HEK293 (cell line): ENCODE data around the gene PRMT1.

Source experiments
- CTCF ChIA-PET: fragments of 350-600 bp; formaldehyde crosslinking; extraction: SDS; loops from one replicate; lab custom pipeline; 2021; ENCODE audit warnings: antibody characterized with exemption; lab: Yijun Ruan, JAX
- POLR2A ChIA-PET: fragments of 300-600 bp; formaldehyde crosslinking; extraction: SDS; loops from one replicate; lab custom pipeline; 2020; ENCODE audit warnings: antibody characterized with exemption, inconsistent platforms; lab: Yijun Ruan, JAX
- H3K27ac ChIP-seq: fragments of 200-500 bp; sonication (Bioruptor generic); 2 replicates; pipeline ENCODE4 v1.5.1; 2014; ENCODE audit warnings: low read depth, low read length, control low read depth, inconsistent platforms; ENCODE audit errors: extremely low read depth
- H3K36me3 ChIP-seq, 2 experiments: fragments of 200-500 bp in 1 of 2; sonication (Bioruptor generic) in 1 of 2; 1 replicate in 1 of 2; 2 replicates in 1 of 2; pipeline ENCODE4 v1.5.1; 2014 to 2017; ENCODE audit warnings: inconsistent platforms in 2 of 2, low read length in 2 of 2; ENCODE audit not compliant: control insufficient read depth in 2 of 2, insufficient read depth in 1 of 2
- H3K4me1 ChIP-seq: fragments of 200-500 bp; sonication (Bioruptor generic); 2 replicates; pipeline ENCODE4 v1.5.1; 2014; ENCODE audit warnings: mild to moderate bottlenecking, low read length, inconsistent platforms; ENCODE audit not compliant: control insufficient read depth, insufficient read depth
- H3K4me3 ChIP-seq: 2 replicates; pipeline ENCODE4 v1.5.1; 2011; ENCODE audit warnings: low read depth, mild to moderate bottlenecking, control low read depth, low read length, moderate library complexity
- H3K9me3 ChIP-seq: fragments of 200-500 bp; sonication (Bioruptor generic); 2 replicates; pipeline ENCODE4 v1.5.1; 2014; ENCODE audit warnings: low read depth, low read length, inconsistent platforms; ENCODE audit not compliant: control insufficient read depth, insufficient read depth
- GLI2 ChIP-seq: fragments of 450-650 bp; formaldehyde crosslinking; IDR thresholded peaks from 2 replicates; pipeline ENCODE4; 2017; ENCODE audit warnings: missing biosample characterization, missing genetic modification characterization, low read depth, borderline replicate concordance
- KLF8 ChIP-seq: fragments of 450-650 bp; formaldehyde crosslinking; IDR thresholded peaks from 2 replicates; pipeline ENCODE4 v1.5.1; 2016; ENCODE audit warnings: missing biosample characterization, missing genetic modification characterization
- OSR2 ChIP-seq: fragments of 450-650 bp; formaldehyde crosslinking; IDR thresholded peaks from 2 replicates; pipeline ENCODE4 v1.5.1; 2016; ENCODE audit warnings: missing biosample characterization, missing genetic modification characterization
- TRIM28 ChIP-seq: IDR thresholded peaks from 2 replicates; pipeline ENCODE4 v1.6.1; 2011; ENCODE audit warnings: low read length, control low read depth, borderline replicate concordance
- YY1 ChIP-seq: fragments of 450-650 bp; formaldehyde crosslinking; IDR thresholded peaks from 2 replicates; pipeline ENCODE4 v1.5.1; 2018; ENCODE audit warnings: missing biosample characterization, missing genetic modification characterization
- YY2 ChIP-seq: fragments of 450-650 bp; formaldehyde crosslinking; IDR thresholded peaks from 2 replicates; pipeline ENCODE4 v1.5.1; 2016; ENCODE audit warnings: missing biosample characterization, missing genetic modification characterization
- ZBTB21 ChIP-seq: fragments of 450-650 bp; formaldehyde crosslinking; IDR thresholded peaks from 2 replicates; pipeline ENCODE4 v1.5.1; 2017; ENCODE audit warnings: missing biosample characterization, missing genetic modification characterization
- ZNF16 ChIP-seq: fragments of 450-650 bp; formaldehyde crosslinking; IDR thresholded peaks from 2 replicates; pipeline ENCODE4 v1.5.1; 2016; ENCODE audit warnings: low read depth, missing biosample characterization, missing genetic modification characterization
- ZNF248 ChIP-seq: fragments of 450-650 bp; formaldehyde crosslinking; IDR thresholded peaks from 2 replicates; pipeline ENCODE4 v1.5.1; 2017; ENCODE audit warnings: missing biosample characterization, missing genetic modification characterization
- ZNF354C ChIP-seq: fragments of 450-650 bp; formaldehyde crosslinking; IDR thresholded peaks from 2 replicates; pipeline ENCODE4 v1.5.1; 2016; ENCODE audit warnings: missing biosample characterization, missing genetic modification characterization, low read depth, borderline replicate concordance
- ZNF473 ChIP-seq: fragments of 450-650 bp; formaldehyde crosslinking; IDR thresholded peaks from 2 replicates; pipeline ENCODE4 v1.5.1; 2017; ENCODE audit warnings: missing biosample characterization, missing genetic modification characterization
- ZNF549 ChIP-seq: fragments of 450-650 bp; IDR thresholded peaks from 2 replicates; pipeline ENCODE4 v1.5.1; 2018; ENCODE audit warnings: missing biosample characterization, missing genetic modification characterization, mild to moderate bottlenecking, inconsistent platforms, moderate library complexity
- ZNF561 ChIP-seq: fragments of 450-650 bp; IDR thresholded peaks from 2 replicates; pipeline ENCODE4 v1.5.1; 2018; ENCODE audit warnings: missing biosample characterization, missing genetic modification characterization, borderline replicate concordance
- TF ChIP-seq, protein P1 (sequence below): fragments of 450-650 bp; formaldehyde crosslinking; IDR thresholded peaks from 2 replicates; pipeline ENCODE4 v1.5.1; 2016; ENCODE audit warnings: missing biosample characterization, missing genetic modification characterization
- TF ChIP-seq, protein P2 (sequence below): fragments of 450-650 bp; formaldehyde crosslinking; IDR thresholded peaks from 2 replicates; pipeline ENCODE4 v1.5.1; 2016; ENCODE audit warnings: missing biosample characterization, missing genetic modification characterization
- TF ChIP-seq, protein P3 (sequence below): fragments of 450-650 bp; formaldehyde crosslinking; IDR thresholded peaks from 2 replicates; pipeline ENCODE4 v1.5.1; 2016; ENCODE audit warnings: missing biosample characterization, missing genetic modification characterization
- TF ChIP-seq, protein P4 (sequence below): fragments of 450-650 bp; formaldehyde crosslinking; IDR thresholded peaks from 2 replicates; pipeline ENCODE4 v1.5.1; 2016; ENCODE audit warnings: missing biosample characterization, missing genetic modification characterization
- TF ChIP-seq, protein P5 (sequence below): fragments of 450-650 bp; formaldehyde crosslinking; IDR thresholded peaks from 2 replicates; pipeline ENCODE4 v1.5.1; 2017; ENCODE audit warnings: missing biosample characterization, missing genetic modification characterization
- TF ChIP-seq, protein P6 (sequence below): fragments of 450-650 bp; formaldehyde crosslinking; IDR thresholded peaks from 2 replicates; pipeline ENCODE4 v1.5.1; 2016; ENCODE audit warnings: missing biosample characterization, missing genetic modification characterization
- TF ChIP-seq, protein P7 (sequence below): fragments of 450-650 bp; formaldehyde crosslinking; IDR thresholded peaks from 2 replicates; pipeline ENCODE4 v1.5.1; 2016; ENCODE audit warnings: missing biosample characterization, missing genetic modification characterization

Gene PRMT1

DNA sequence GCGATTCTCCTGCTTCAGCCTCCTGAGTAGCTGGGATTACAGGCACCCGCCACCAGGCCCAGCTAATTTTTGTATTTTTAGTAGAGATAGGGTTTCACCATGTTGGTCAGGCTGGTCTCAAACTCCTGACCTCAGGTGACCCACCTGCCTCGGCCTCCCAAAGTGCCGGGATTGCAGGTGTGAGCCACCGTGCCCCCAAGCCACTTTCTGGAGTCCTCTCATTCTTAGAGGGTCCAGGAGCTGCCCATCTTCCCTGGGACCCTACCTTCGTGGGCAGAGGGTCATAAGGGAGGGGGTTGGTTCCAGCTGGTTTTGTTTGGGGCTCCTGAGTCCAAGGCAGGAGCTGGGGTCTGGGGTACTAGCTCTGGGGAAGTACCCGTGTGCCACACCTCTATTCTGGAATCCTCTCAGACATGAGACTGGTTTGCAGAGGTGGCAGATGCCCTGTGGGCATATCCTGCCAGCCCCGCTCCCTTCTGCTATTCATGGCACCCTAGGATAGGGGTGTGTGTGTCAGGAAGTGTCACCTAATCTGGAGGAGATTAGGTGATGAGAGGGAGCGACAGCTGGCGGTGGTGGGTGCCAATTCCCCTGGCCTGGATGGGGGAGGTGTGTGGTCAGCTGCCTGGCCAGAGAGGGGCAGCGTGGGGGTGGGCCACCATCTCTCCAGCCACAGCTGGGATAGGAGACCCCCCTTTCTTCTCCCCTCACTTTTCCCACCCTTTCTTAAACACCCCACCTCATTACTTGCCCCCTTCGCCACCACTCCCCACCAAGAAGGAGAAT lies 2.1 kb downstream of the PRMT1 start (continued):
- TF ChIP-seq, protein P1, sequence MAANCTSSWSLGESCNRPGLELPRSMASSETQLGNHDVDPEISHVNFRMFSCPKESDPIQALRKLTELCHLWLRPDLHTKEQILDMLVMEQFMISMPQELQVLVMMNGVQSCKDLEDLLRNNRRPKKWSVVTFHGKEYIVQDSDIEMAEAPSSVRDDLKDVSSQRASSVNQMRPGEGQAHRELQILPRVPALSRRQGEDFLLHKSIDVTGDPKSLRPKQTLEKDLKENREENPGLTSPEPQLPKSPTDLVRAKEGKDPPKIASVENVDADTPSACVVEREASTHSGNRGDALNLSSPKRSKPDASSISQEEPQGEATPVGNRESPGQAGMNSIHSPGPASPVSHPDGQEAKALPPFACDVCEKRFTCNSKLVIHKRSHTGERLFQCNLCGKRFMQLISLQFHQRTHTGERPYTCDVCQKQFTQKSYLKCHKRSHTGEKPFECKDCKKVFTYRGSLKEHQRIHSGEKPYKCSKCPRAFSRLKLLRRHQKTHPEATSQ (tag by site-specific recombination): no peak
- TF ChIP-seq, protein P2, sequence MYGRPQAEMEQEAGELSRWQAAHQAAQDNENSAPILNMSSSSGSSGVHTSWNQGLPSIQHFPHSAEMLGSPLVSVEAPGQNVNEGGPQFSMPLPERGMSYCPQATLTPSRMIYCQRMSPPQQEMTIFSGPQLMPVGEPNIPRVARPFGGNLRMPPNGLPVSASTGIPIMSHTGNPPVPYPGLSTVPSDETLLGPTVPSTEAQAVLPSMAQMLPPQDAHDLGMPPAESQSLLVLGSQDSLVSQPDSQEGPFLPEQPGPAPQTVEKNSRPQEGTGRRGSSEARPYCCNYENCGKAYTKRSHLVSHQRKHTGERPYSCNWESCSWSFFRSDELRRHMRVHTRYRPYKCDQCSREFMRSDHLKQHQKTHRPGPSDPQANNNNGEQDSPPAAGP (tag by site-specific recombination): 0 out of 2 replicates have a peak, but pooled peaks have one; percentile 26
- TF ChIP-seq, protein P3, sequence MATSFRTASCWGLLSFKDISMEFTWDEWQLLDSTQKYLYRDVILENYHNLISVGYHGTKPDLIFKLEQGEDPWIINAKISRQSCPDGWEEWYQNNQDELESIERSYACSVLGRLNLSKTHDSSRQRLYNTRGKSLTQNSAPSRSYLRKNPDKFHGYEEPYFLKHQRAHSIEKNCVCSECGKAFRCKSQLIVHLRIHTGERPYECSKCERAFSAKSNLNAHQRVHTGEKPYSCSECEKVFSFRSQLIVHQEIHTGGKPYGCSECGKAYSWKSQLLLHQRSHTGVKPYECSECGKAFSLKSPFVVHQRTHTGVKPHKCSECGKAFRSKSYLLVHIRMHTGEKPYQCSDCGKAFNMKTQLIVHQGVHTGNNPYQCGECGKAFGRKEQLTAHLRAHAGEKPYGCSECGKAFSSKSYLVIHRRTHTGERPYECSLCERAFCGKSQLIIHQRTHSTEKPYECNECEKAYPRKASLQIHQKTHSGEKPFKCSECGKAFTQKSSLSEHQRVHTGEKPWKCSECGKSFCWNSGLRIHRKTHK (tag by site-specific recombination): no peak
- TF ChIP-seq ZNF16 (tag by site-specific recombination) (no peak), ZNF561 (no peak), ZNF473 (no peak), YY2 (no peak)

DNA sequence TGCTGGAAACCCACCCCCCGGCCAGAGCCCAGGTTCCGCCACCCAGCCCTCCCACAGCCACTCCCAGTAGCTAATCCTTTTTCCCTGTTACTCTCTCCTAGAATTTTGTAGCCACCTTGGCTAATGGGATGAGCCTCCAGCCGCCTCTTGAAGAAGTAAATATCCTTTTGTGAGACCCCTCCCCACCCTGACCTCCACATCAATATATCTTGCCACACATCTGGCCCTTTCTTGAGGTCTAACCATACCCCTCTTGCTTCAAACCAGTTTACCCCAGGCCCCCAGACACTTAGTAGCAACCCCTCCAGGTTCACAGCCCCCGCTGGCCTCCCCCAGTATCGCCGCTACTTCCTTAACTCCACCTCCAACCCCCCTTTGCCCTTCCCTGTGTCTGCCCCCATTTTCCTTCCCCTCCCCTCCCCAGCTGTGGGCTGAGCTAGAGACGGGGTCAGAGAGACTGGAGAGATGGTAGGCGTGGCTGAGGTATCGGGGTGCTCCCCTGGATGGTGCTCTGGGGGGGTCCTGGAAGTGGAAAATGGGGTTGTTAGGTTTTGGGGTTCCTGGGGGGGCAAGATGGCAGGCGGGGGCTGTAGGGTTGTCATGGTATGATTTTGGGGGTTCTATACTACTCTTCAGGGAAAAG lies 2.8 kb downstream of the PRMT1 start:
- H3K9me3 ChIP-seq: no peaks in the 10 kb centered on the region
- no peak overlapping the region for H3K4me3 ChIP-seq
- peaks cover 37 to 39% of the 10 kb centered on the region in 2 experiments for H3K36me3 ChIP-seq
- POLR2A ChIA-PET: interaction anchor here (0.6 to 1.5 kb wide), 5 partner anchors 40 to 658 kb away, joined by 3 to 5 read pairs (median 3); partner anchors contain the start of gene RRAS
- CTCF ChIA-PET: interaction anchor here (0.6 to 1.2 kb wide), 12 partner anchors 10 to 231 kb away, joined by 3 to 8 read pairs (median 4); no protein-coding TSS in a partner anchor
- peaks cover 17% of the 10 kb centered on the region for H3K4me1 ChIP-seq
- peak overlapping the region; percentile 52; the same call in 1 of the 2 replicates for H3K27ac ChIP-seq
- no peak for TF ChIP-seq ZNF354C (tag by site-specific recombination)
- TF ChIP-seq, protein P4, sequence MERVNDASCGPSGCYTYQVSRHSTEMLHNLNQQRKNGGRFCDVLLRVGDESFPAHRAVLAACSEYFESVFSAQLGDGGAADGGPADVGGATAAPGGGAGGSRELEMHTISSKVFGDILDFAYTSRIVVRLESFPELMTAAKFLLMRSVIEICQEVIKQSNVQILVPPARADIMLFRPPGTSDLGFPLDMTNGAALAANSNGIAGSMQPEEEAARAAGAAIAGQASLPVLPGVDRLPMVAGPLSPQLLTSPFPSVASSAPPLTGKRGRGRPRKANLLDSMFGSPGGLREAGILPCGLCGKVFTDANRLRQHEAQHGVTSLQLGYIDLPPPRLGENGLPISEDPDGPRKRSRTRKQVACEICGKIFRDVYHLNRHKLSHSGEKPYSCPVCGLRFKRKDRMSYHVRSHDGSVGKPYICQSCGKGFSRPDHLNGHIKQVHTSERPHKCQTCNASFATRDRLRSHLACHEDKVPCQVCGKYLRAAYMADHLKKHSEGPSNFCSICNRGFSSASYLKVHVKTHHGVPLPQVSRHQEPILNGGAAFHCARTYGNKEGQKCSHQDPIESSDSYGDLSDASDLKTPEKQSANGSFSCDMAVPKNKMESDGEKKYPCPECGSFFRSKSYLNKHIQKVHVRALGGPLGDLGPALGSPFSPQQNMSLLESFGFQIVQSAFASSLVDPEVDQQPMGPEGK (tag by site-specific recombination): peak; percentile 71
- no peak for TF ChIP-seq KLF8
- TF ChIP-seq ZNF248 (tag by site-specific recombination): no peak
- TF ChIP-seq, protein P5, sequence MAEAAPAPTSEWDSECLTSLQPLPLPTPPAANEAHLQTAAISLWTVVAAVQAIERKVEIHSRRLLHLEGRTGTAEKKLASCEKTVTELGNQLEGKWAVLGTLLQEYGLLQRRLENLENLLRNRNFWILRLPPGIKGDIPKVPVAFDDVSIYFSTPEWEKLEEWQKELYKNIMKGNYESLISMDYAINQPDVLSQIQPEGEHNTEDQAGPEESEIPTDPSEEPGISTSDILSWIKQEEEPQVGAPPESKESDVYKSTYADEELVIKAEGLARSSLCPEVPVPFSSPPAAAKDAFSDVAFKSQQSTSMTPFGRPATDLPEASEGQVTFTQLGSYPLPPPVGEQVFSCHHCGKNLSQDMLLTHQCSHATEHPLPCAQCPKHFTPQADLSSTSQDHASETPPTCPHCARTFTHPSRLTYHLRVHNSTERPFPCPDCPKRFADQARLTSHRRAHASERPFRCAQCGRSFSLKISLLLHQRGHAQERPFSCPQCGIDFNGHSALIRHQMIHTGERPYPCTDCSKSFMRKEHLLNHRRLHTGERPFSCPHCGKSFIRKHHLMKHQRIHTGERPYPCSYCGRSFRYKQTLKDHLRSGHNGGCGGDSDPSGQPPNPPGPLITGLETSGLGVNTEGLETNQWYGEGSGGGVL (tag by site-specific recombination): peak; percentile 34; the same call in 1 of the 2 replicates
- no peak for TF ChIP-seq ZBTB21 (tag by site-specific recombination)
- TF ChIP-seq, protein P6, sequence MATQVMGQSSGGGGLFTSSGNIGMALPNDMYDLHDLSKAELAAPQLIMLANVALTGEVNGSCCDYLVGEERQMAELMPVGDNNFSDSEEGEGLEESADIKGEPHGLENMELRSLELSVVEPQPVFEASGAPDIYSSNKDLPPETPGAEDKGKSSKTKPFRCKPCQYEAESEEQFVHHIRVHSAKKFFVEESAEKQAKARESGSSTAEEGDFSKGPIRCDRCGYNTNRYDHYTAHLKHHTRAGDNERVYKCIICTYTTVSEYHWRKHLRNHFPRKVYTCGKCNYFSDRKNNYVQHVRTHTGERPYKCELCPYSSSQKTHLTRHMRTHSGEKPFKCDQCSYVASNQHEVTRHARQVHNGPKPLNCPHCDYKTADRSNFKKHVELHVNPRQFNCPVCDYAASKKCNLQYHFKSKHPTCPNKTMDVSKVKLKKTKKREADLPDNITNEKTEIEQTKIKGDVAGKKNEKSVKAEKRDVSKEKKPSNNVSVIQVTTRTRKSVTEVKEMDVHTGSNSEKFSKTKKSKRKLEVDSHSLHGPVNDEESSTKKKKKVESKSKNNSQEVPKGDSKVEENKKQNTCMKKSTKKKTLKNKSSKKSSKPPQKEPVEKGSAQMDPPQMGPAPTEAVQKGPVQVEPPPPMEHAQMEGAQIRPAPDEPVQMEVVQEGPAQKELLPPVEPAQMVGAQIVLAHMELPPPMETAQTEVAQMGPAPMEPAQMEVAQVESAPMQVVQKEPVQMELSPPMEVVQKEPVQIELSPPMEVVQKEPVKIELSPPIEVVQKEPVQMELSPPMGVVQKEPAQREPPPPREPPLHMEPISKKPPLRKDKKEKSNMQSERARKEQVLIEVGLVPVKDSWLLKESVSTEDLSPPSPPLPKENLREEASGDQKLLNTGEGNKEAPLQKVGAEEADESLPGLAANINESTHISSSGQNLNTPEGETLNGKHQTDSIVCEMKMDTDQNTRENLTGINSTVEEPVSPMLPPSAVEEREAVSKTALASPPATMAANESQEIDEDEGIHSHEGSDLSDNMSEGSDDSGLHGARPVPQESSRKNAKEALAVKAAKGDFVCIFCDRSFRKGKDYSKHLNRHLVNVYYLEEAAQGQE: no peak
- no peak for TF ChIP-seq ZNF549
- TF ChIP-seq OSR2: 0 out of 2 replicates have a peak, but pooled peaks have one; percentile 13
- no peak for TF ChIP-seq YY1 (tag by site-specific recombination)
- TF ChIP-seq TRIM28: no peak
- TF ChIP-seq, protein P7, sequence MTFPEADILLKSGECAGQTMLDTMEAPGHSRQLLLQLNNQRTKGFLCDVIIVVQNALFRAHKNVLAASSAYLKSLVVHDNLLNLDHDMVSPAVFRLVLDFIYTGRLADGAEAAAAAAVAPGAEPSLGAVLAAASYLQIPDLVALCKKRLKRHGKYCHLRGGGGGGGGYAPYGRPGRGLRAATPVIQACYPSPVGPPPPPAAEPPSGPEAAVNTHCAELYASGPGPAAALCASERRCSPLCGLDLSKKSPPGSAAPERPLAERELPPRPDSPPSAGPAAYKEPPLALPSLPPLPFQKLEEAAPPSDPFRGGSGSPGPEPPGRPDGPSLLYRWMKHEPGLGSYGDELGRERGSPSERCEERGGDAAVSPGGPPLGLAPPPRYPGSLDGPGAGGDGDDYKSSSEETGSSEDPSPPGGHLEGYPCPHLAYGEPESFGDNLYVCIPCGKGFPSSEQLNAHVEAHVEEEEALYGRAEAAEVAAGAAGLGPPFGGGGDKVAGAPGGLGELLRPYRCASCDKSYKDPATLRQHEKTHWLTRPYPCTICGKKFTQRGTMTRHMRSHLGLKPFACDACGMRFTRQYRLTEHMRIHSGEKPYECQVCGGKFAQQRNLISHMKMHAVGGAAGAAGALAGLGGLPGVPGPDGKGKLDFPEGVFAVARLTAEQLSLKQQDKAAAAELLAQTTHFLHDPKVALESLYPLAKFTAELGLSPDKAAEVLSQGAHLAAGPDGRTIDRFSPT: no peak
- no peak for TF ChIP-seq GLI2
